AG08396 (cell line): Measurements from ENCODE around the gene HTR3B.
"Not testable (repeated sequence)": the region's sequence is repeated elsewhere in the genome, so short reads cannot be mapped to it uniquely, and the experiment has no call there.

Experiments
- DNase-seq: peaks from one replicate; pipeline ENCODE4 v3.0.0; 2012; ENCODE audit warnings: low spot score, mixed read lengths

The HTR3B gene, protein sequence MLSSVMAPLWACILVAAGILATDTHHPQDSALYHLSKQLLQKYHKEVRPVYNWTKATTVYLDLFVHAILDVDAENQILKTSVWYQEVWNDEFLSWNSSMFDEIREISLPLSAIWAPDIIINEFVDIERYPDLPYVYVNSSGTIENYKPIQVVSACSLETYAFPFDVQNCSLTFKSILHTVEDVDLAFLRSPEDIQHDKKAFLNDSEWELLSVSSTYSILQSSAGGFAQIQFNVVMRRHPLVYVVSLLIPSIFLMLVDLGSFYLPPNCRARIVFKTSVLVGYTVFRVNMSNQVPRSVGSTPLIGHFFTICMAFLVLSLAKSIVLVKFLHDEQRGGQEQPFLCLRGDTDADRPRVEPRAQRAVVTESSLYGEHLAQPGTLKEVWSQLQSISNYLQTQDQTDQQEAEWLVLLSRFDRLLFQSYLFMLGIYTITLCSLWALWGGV

DNA sequence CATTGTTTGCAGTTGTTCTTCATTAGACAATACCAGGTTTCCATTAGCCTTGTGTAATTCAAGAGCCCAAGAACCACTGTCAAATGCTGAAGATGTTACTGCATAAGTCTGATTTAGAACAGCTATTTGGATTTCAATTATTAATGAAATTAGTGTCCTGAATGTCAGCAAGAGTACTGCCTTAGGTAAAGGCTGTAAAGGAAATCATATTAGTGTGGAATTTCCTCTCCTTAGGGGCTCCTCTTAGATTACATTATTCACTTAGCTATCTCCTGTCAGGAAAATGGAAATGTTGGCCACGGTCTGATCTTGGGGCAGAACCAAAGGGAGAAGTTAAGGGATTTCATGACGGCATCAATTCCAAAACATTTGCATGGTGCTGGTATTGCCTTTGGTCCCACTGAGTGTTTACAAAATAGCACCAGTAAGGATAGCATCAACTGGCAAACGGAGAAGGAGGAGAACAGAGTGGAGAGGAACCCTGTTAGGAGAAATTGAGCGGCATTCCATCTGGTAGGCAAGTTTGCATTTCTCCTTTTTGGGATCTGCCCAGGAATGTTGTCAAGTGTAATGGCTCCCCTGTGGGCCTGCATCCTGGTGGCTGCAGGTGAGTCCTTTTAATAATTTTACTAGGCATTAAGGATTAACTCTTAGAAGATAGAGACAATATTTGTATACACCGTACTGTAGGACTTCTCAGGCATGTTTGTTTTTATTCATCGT is at the start of gene HTR3B:
HTR3B (plus strand) TSS at position 418 of the 723 bp plus-strand sequence; CDS start at position 556, 138 bp downstream.
- DNase-seq, result no peak

DNA sequence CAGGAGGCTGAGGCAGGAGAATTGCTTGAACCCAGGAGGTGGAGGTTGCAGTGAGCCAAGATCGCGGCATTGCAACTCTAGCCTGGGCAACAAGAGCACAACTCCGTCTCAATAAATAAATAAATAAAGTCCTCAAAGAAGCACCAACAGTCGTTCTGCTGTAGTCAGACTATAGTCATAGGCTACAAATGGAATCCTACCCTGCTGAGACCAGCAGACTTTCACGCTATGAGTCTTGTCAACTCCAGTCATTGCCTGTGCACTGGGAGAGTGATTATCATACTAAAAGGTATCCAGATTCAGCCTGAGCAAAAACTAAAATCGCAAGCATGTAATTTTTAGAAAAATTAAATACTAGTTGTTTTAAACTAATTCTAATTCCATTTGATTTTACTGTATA is 48.8 kb upstream of the HTR3B start:
- DNase-seq, result no peak

DNA sequence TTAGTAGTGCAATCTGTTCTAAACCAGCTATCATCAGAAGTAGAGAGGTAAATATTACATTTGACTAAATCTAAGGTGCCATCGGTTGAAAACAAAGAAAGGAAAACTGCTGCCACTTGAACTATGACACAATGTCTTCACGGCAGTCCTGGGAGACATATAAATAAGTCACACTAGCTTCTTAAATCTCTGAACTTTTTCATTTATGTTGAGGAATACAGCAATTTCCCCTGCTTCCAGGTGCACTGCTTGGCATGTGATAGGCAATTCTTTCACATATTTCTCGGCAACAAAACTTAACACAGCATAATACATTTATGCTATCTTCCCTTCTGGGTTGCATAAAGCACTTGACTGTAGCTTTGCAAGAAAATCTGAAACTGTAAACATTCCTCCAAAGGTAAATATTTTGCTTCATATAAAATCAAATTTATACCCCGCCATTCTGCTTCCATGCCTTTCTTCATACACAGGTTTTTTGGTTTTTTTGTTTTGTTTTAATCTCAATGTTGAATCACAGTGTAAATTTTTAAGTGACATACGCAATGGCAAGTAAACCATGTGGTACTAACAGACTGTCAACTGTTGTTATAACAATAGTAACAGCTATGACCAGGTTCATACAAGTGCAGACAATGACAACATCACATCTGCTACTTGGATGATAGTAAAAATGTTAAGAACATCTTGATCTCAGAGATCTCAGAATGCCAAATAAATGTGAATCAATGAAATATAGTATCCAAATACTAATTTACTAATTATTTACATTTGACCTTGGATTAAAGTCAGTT is 47.4 kb upstream of the HTR3B start:
- DNase-seq, result no peak

DNA sequence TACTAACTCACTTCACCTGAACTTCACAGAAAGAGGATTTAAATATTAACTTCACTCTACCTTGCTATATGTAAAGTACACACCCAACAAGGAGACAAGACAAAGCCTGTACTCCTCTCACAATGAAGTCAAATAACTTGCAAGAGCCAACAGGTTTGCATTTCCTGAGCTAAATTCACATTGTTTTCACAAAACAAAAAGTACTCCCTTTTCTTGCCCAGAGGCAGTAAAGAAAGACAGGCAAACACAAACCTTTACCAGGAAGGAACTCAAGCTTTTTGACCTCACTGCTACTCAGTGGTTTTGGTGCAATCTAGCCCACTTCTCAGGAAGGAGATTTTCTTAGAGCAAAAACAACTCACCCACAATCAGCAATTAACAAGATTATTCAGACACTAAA is 44.9 kb upstream of the HTR3B start:
- DNase-seq, result no peak

DNA sequence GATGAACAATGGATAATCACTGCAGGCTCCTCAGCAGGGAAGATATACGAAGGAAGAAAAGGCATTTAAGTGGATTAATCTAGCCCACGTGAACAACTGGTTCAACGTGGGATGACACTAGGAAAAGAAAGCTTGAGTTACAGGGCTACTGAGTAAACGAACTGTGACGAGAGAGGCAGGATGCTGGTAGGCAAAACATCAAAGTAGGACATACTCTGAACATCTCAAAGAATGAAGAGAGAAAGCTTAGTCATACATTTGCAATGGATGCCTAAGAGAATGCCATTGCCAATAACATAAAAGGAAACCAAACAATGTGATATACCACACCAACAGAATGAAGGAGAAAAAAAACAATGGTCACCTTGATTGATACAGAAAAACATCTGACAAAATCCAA is 42.2 kb upstream of the HTR3B start:
- DNase-seq, result peak; percentile 13

DNA sequence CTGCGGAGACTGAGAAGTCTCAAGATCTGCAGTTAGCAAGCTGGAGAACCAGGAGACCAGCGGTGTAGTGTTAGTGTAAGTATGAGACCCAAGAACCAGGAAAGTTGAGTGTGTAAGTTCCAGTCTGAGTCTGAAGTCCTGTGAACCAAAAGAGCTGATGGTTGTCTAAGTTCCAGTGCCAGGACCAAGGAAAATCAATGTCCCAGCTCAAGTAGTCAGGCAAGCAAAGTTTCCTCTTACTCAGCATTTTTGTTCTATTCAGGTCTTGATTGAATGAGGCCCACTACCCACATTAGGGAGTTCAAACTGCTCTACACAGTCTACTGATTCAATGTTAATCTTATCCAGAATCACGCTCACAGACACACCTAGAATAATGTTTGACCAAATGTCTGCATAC is 40.2 kb upstream of the HTR3B start:
- no peak for DNase-seq

DNA sequence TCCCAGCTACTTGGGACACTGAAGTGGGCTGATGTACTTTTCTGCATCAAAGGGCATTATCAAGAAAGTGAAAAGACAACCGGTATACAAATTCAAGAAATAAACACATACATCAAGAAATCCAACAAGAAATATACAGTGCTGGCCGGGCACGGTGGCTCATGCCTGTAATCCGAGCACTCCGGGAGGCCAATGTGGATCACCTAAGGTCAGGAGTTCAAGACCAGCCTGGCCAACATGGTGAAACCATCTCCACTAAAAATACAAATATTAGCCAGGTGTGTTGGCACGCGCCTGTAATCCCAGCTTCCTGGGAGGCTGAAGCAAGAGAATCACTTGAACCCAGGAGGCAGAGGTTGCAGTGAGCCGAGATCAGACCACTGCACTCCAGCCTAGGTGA is 38.7 kb upstream of the HTR3B start:
- no peak for DNase-seq

DNA sequence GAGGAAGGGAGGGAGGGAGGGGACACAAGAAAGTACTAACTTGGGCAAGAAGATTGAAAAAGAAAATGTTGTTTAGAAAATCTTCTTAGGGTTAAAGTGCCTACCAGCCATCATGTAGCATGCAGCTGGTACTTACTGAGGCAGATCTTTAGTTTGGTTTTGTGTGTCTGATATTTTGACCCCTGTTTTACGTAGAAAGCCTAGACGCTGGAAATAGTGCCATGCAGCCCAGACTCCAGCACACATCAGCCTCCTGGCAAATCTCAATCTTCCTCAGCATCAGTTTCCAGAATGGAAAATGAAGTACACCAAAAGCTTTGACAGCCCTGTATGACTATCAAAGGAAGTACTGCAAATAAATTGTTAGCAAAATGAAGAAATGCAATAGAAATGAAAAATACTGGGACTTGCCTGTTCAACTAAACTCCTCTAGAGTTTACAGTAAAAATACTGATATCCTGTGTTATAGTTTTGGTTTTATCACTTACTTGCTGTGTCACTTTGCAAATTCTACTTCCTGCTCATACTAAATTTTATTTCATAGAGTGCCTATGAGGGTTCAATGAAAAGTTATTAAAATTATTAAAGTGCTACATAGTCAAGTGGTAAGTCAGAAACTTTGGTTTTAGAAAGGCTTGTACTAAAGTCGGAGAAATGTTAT is 36.6 kb upstream of the HTR3B start:
- no peak for DNase-seq

DNA sequence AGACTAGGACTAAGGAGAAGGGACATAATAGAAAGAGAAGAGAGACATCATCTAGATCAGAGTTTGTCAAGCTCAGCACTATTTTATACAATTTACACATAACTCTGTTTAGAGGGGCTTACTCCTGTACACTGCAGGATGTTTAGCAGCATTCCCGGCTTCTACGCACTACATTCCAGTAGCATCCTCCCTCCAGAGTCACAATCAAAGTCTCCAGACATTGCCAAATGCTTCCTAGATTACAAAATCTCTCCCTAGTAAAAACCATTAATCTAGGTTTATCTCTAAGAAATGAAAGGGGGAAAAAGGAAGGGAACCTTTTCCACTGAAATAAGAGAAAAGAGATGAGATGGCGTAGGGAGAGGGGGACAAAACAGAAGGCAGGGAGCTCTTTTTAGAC is 33.3 kb upstream of the HTR3B start:
- DNase-seq, result no peak

DNA sequence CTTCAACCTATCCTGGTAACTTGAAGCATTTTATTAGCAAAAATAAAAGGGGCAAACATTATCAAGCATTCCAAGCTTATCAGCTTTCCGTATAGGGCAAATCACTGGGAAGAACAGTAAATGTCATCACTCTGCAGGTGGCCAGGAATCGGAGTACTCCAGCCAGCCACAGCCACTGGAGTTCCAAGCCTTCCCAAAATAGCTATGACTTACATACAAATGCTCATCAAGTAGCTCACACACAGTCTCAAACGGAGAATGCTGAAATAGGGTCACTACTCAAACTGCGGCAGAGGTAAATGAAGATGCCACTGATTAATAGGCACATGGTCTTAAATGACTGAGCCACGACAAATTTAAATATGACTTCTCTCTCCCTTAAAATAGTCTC is 31.4 kb upstream of the HTR3B start:
- peak; percentile 19 for DNase-seq

DNA sequence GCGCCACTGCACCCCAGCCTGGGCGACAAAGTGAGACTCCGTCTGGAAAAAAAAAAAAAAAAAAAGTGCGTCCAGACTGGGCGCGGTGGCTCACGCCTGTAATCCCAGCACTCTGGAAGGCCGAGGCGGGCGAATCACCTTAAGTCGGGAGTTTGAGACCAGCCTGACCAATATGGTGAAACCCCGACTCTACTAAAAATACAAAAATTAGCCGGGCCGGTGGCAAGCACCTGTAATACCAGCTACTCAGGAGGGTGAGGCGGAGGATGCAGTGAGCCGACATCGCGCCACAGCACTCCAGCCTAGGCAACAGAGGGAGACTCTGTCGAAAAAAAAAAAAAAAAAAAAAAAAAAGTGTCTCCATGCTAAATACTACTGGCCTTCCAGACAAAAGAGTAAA is 30.5 kb upstream of the HTR3B start:
- DNase-seq, result no peak

DNA sequence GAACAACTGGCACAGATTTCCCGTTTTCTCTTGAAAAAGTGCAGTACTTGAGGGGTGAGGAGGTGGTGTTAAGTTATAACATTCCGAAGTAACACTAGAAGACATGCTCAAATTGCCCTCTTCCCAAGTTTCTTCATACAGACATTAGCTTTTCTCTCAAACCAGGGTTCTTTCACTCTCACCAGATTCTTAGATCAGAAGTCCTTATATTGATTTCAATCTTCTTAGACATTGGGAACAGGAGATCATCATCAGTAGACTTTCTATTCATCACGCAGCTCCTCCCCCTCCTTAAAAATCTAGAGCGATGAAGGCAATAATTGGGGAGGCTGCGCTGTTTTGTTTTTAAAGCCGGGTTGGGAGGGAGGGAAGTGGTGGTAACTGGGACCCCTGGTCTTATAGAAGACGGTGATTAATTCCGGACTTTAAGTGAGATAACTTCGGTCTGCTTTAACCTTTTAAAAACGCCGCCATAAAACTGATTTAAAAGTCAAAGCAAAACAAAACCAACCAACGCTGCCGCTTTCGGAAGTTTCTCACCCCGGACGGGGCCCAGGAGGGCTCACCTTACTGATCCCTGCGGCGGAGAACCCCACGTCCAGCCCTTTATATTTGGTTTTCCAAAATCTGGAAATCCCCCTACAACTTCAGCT is 29.9 kb upstream of the HTR3B start:
- DNase-seq, result peak; percentile 21

DNA sequence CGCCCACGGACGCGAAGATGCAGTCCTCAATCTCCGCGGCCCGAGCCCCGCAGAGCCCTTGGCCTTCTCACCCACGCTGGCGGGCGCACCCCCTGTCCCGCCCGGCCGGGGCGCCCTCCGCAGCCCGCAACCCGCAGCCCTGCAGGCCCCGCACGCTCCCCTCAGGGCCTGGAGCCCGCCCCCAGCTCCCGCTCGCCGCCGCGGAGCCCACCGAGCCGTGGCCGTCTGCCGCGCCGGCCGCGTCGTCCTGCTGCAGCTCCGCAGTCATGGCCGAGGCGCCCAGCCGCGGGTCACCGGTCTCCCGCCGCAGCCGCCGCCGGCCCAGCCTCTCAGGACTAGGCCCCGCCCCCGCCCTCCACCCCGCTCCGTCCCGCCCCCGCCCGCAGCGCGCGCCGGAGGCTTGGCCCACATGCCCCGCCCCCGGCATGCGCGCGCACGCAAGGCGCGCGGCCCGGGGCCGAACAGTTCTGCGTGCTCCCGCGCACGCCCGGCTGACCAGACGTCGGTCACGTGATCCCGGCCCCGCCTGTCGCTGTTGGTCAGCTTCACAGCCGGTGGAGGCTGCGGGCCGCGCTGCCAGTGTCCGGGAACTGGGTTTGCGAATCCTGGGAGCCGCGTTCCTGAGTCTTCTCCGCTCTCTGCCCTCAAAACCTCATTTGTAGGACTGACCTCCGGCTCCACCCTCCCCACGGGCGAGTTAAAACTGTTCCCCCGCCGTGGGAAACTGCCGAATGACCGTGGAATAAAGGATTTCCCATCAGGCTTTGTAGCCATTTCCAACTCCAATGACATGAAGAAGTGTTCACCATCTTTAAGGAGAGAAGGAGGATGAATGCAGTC is 29.1 kb upstream of the HTR3B start, which contains the start of gene USP28:
USP28 (minus strand) TSS at position 339 of the 840 bp plus-strand sequence; CDS start at position 268, 71 bp downstream.
- DNase-seq, result peak; percentile 99

DNA sequence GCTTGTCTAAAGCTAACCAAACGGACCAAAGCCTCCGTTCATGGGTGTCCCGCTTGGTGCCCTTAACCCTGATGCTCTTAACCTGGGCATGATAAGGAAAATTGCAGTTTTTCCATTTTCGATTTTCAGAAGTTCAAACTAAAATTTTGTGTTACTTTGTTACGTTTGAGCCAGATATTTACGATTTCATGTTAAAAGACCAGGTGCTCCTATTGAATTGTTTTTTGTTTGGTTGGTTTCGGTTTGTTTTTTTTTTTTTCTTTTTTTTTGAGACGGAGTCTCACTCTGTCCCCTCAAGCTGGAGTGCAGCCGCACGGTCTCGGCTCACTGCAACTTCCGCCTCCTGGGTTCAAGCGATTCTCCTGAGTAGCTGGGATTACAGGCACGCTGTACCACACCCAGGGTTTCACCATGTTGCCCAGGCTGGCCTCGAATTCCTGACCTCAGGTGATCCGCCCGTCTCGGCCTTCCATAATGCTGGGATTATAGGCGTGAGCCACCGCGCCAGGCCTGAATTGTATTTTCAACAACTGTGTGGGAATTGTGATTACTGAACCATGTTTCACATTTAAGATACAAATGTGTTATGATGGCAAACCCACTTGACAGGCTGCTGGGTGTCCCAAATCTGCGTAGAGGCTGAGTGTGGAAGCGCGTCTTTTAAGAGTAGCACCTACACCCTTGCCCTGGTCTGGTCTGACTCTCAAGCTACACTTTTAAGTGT is 28.4 kb upstream of the HTR3B start:
- no peak for DNase-seq

DNA sequence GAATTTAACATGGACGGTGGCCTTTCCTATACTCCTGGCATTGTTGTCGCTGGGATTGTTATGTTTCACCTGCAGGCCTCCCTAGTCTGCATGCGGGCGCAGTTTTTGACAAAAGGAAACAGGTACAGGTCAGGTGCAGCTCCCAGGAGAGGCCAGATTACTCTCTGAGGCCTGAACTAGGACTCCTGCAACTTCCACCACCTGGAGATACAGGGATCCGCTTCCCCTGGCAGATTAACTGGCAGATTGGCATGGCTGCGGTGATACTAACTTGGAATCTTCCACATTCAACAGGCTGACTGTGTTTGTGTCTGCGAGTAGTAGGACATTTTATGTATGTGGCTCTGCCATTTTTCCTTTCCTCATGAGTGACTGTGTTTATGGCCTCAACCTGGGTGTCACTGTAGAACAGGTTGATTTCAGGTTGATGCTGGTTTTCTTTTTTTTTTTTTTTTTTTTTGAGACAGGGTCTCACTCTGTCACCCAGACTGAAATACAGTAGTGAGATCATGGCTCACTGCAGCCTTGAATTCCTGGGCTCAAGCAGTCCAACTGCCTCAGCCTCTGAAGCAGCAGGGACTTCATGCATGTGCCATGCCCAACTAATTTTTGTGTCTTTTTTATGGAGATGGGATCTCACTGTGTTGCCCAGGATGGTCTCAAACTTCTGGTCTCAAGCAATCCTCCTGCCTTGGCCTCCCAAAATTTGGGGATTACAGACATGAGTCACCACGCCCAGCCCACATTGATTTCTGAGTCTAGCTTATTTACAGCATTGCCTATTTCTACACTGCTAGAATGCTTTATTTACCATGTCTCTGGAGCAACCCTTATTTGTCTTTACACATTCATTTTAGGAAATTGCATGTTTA is 27.6 kb upstream of the HTR3B start:
- DNase-seq, result no peak

DNA sequence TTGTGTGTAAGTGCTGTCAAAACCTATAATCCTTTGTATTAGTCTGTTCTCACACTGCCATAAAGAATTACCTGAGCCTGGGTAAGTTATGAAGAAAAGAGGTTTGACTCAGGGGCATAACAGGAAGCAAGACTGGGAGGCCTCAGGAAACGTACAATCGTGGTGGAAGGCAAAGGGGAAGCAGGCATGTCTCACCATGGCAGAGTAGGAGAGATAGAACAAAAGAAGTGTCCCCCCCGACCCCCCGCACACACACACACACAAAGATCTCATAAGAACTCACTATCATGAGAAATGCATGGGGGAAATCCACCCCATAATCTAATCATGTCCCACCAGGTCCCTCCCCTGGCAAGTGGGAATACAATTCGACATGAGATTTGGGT is 26.9 kb upstream of the HTR3B start:
- DNase-seq, result no peak

DNA sequence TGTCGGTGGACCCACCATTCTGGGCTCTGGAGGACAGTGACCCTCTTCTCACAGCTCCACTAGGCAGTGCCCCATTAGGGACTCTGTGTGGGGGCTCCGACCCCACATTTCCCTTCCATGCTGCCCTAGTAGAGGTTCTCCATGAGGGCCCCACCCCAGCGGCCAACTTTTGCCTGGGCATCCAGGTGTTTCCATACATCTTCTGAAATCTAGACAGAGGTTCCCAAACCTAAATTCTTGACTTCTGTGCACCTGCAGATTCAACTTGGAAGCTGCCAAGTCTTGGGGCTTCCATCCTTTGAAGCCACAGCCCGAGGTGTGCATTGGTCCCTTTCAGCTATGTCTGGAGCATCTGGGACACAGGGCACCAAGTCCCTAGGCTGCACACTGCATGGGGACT is 25.1 kb upstream of the HTR3B start:
- not testable (repeated sequence) for DNase-seq

DNA sequence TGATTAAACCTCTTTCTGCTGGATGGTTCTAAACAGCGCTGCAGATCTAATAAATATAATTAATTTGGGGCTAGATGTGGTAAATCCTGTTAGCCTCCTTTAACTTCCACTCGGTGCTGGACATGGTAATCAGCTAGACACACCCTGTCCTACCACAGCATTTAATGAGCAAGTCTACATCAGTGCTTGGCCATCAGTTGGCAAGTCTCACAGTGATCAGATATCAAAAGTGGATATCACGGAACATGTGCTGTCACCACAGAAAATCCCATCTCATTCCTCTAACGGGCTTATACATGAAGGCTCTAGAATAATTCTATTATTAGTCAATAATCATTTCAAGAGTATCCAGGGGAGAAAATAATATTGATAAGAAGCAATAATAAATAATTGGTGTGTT is 23.6 kb upstream of the HTR3B start:
- no peak for DNase-seq

DNA sequence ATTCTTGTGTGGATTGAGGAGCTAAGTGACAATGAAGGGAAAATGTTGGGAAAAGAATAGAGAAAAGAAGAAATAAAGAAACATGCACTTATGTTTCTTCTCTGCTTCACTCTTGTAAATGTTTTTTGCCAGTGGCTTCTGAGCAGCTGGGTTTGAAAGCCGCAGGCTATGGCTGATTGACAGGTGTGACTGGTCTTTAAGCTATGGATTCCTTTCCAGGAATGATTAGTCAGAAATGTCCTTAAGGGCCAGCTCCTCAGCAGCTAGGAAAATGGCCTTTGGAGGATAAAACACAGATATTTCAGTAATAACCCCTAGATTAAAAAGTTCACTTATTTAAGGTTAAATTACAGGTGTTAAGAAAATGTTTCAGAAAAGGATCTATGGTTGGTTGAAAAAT is 22.7 kb upstream of the HTR3B start:
- no peak for DNase-seq
